GM08714 (cell line): ENCODE results near the gene KRT74.
"Not testable (repeated sequence)": the region's sequence is repeated elsewhere in the genome, so short reads cannot be mapped to it uniquely, and the experiment has no call there.

Experiments
- H3K4me3 ChIP-seq: fragments of 200-500 bp; sonication (Bioruptor generic); 2 replicates; pipeline ENCODE4 v1.5.1; 2014; ENCODE audit warnings: mild to moderate bottlenecking, low read length, inconsistent platforms
- ZNF274 ChIP-seq: IDR thresholded peaks from 2 replicates; pipeline ENCODE4 v1.6.1; 2012; ENCODE audit warnings: mild to moderate bottlenecking, low read depth, low read length

KRT74 gene

DNA sequence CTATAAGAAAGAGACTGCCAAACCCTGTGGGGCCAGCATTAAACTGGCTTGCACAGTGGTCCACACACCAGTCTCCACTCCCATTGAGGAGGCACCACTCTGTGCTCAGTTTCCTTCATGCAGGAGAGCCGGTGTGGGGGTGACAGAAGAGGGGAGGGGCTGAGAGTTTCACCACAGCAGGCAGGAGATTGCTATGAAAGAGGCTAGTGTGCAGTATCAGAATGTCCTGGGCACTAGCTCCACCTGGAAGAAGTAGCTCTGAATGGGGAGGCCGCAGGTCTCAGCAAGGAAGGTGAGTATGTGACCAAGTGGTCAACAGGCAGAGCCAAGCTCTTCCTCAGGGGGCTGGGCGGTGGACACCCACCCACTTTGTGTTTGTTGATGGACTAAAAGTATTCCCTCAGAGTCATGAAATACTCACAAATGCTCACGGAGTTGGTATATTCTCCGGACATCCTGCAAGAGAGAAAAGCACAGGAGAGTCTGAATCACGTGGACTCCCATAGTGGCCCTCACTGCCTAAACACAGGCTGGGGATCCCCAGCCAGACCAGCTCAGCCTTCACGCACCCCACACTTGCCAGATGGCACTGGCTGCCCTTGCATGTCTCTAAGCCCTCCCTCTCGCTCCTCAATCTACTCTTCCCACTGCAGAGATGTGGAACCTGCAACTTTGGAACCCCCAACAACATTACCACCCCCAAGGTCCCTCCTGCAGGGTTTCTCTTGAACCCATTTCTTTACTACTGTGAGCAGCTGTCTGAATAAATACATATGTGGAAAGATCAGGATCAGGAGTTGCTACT, 35.4 kb upstream of the KRT74 start:
- TF ChIP-seq ZNF274, result no peak

GRCh38 chr12:52608161-52608560, 34.5 kb upstream of the KRT74 start:
- no peak overlapping the region for H3K4me3 ChIP-seq
- TF ChIP-seq ZNF274, result no peak

More for the DNA sequence above, 35.4 kb upstream of the KRT74 start:
- H3K4me3 ChIP-seq, result no peak overlapping the region

GRCh38 chr12:52607314-52607713, 33.7 kb upstream of the KRT74 start:
- no peak for TF ChIP-seq ZNF274
- no peak overlapping the region for H3K4me3 ChIP-seq

DNA sequence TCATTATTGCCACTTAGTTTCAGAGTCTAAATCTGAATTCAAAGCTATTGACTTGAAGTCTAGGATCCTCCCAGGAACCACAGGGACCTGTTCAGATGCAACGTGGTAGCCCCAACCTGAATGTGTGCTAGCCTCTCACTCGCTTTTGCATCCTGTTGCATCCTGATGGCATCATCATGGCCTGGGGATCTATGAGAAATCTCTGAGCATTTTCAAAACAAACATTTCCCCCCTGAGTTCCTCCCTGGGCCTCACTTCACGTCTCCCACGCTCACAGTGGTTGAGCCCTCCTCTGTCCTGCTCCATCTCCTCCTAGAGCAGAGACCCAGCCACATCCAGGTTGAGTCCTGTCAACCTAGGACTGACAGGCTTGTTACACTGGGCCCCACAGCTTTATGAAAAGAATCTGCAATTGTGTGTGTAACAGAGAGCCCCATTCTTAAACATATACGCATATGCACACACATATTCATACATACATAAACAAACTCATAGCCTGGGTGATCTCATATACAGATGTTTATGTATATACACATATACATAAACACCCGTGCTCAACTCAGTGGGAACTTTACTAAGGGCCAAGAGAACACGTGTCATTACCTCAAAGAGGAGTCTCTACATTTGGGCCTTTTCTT, 33.1 kb upstream of the KRT74 start:
- TF ChIP-seq ZNF274, result no peak

DNA sequence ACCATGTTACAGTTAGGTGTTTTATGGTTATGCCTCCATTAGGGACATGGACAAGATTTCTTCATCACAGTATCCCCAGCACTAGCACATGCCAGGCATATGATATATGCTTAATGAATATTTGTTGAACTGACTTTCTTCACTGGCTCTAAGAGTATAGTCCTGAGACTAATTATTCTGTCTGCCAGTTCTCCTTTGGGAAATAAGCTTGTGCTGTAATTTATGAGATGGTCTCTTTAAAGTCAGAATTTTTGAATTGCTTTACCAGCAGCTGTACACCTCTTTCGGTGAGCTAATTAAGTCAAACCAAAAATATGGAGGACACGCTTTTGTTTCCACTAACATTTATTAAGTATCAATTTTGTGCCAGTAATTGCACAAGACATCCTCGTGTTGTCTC, 32.5 kb upstream of the KRT74 start:
- H3K4me3 ChIP-seq, result no peak overlapping the region
- no peak for TF ChIP-seq ZNF274

More for the DNA sequence above, 33.1 kb upstream of the KRT74 start:
- no peak overlapping the region for H3K4me3 ChIP-seq

GRCh38 chr12:52605542-52605941, 31.9 kb upstream of the KRT74 start:
- no peak overlapping the region for H3K4me3 ChIP-seq
- no peak for TF ChIP-seq ZNF274

- no peak overlapping the region for H3K4me3 ChIP-seq
- TF ChIP-seq ZNF274, result no peak
Measured at GRCh38 chr12:52604859-52605258, 31.2 kb upstream of the KRT74 start.

DNA sequence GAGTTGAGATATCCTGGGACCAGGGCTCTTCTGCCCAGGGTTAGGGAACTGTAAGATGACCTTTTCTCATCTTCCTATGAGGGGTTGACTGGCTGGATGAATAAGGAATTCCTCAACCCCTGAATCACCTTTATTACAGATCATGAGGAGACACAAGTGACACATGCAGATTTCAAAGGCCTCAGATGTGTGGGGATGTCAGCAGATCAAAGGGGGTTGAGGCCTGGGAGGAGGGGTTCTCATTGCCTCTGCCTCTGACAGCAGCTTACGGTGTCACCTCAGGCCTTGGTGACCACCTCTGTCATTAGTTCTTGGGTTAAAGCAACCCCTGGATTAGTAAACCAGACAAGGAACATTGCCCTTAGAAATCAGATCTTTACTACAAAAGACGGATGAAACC, 29.7 kb upstream of the KRT74 start:
- no peak for TF ChIP-seq ZNF274
- H3K4me3 ChIP-seq, result no peak overlapping the region

DNA sequence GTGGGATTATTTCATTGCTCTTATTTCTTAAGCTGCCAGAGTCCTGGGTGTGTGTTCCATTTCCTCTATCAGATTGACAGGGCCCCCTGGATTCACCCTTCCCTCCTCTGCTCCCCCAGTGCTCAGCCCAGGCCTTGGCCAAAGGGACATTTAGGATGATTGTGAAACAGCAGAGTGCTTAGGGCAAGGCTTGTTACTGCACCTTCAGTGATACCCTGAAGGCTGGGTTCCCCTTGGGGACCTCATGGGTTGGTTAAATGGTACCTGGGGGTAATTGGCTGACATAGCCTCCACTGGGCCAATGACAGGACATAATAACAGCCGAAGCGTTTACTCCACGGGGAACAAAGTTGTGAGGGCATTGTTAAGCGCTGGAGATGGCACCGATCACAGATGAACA, 28.9 kb upstream of the KRT74 start:
- no peak overlapping the region for H3K4me3 ChIP-seq
- TF ChIP-seq ZNF274, result no peak

- no peak for TF ChIP-seq ZNF274
Measured at GRCh38 chr12:52601671-52602070, 28.0 kb upstream of the KRT74 start.

DNA sequence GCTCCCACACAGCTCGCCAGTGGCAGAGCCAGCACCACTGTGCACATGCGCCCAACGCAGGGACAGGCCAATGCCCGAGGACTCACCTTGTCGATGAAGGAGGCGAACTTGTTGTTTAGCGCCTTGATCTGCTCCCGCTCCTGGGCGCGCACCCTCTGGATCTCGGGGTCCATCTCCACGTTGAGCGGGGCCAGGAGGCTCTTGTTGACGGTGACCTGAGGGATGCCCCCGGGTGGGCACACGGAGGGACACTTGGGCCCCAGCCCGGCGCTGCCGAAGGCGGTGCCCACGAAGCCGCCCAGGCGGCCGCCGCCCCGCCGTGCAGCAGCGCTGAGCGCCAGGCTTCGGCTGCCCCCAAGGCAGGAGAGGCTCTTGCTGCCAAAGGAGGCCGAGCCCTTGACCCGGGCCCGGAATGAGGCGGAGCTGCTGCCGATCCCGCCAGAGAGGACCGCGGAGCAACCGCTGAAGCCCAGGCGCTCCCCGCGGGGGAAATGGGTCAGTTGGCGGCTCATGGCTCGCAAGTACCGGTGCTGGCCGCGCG, 27.4 kb upstream of the KRT74 start, which contains the start of gene KRT72:
KRT72 (minus strand) TSS at position 523 of the 541 bp plus-strand sequence; CDS start at position 512, 11 bp downstream.
- H3K4me3 ChIP-seq, result no peak within 1 kb of the TSS
- no peak for TF ChIP-seq ZNF274

More at GRCh38 chr12:52601671-52602070, 28.0 kb upstream of the KRT74 start:
- H3K4me3 ChIP-seq, result no peak overlapping the region

- no peak overlapping the region for H3K4me3 ChIP-seq
- no peak for TF ChIP-seq ZNF274
Measured at GRCh38 chr12:52600475-52600874, 26.8 kb upstream of the KRT74 start.

DNA sequence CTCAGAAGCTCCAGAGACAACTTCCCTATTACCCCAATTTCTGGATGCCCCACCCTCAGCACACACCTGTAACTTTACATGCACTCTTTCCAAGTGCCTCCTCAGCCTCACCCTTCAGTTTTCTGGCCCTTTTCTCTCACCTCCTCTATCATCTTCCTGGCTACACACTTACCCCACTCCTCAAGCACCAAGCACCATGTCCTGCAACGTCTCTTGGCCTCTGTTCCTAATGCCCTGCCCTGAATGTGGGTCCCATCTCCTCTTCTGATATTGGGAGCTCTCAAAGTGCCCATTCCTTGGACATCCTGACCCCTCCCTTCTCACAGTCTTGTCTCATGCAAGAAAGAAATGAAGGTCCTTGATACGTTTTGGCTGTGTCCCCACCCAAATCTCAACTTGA, 26.4 kb upstream of the KRT74 start:
- TF ChIP-seq ZNF274, result no peak
- H3K4me3 ChIP-seq, result no peak overlapping the region

DNA sequence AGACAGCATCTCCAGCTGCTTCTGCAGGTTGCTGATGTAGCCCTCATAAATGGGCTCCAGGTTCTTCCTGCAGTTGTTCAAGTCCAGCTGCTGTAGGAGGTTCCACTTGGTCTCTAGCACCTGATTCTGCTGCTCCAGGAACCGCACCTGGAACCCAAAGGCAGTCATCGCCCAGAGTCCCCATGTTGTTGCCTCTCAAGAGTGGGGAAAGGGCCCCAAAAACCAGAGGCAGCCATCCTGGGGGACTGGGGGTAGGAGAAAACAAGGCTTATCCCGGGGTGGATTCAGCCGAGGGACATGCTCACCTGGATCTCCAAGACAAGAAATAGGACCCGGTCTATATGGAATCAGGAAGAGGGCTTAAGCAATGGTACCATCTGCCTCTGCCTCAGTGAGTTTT, 25.3 kb upstream of the KRT74 start:
- no peak for TF ChIP-seq ZNF274
- no peak overlapping the region for H3K4me3 ChIP-seq

GRCh38 chr12:52594237-52594636, 20.6 kb upstream of the KRT74 start:
- not testable (repeated sequence) for H3K4me3 ChIP-seq
